ENCODE results near the gene WDPCP.
"Not testable (repeated sequence)": the region's sequence is repeated elsewhere in the genome, so short reads cannot be mapped to it uniquely, and the experiment has no call there.

Gene WDPCP

GRCh38 chr2:63118821-63119220 lies 469.5 kb downstream of the WDPCP start:
- Mint-ChIP-seq H3K4me3 (no peak overlapping the region), H3K9me3 (peaks cover 4% of the 10 kb centered on the region), H3K27me3 (no peaks in the 10 kb centered on the region), H3K36me3 (no peaks in the 10 kb centered on the region), H3K27ac (no peak overlapping the region), H3K4me1 (no peaks in the 10 kb centered on the region)
- CTCF ChIA-PET: no interaction called here
- DNase-seq: no peak

- no peak for DNase-seq
- Mint-ChIP-seq H3K4me3 (no peak overlapping the region), H3K27me3 (no peaks in the 10 kb centered on the region), H3K27ac (no peak overlapping the region), H3K9me3 (peaks cover 6% of the 10 kb centered on the region), H3K4me1 (no peaks in the 10 kb centered on the region), H3K36me3 (no peaks in the 10 kb centered on the region)
- CTCF ChIA-PET: no interaction called here
These were observed 483.8 kb downstream of the WDPCP start for GRCh38 chr2:63104482-63104881.

- CTCF ChIA-PET: no interaction called here
- Mint-ChIP-seq H3K4me1 (no peaks in the 10 kb centered on the region), H3K9me3 (peaks cover 6% of the 10 kb centered on the region), H3K27ac (no peak overlapping the region), H3K36me3 (no peaks in the 10 kb centered on the region), H3K27me3 (no peaks in the 10 kb centered on the region), H3K4me3 (no peak overlapping the region)
- no peak for DNase-seq
These were observed 486.3 kb downstream of the WDPCP start for GRCh38 chr2:63101954-63102353.

- no peak overlapping the region for H3K4me3 Mint-ChIP-seq
- H3K27ac Mint-ChIP-seq: no peak overlapping the region
- CTCF ChIA-PET: interaction anchor here (0.5 kb wide), 1 partner anchor 321 kb away, joined by 4 read pairs; no protein-coding TSS in a partner anchor
- H3K36me3 Mint-ChIP-seq: no peaks in the 10 kb centered on the region
- no peak for DNase-seq
- H3K4me1 Mint-ChIP-seq: no peaks in the 10 kb centered on the region
- H3K27me3 Mint-ChIP-seq: no peaks in the 10 kb centered on the region
- no peaks in the 10 kb centered on the region for H3K9me3 Mint-ChIP-seq
These were observed 489.2 kb downstream of the WDPCP start for GRCh38 chr2:63099032-63099431.

GRCh38 chr2:63096491-63096890 lies 491.8 kb downstream of the WDPCP start:
- Mint-ChIP-seq H3K27ac (no peak overlapping the region), H3K4me3 (no peak overlapping the region), H3K9me3 (no peaks in the 10 kb centered on the region), H3K36me3 (no peaks in the 10 kb centered on the region), H3K4me1 (no peaks in the 10 kb centered on the region), H3K27me3 (no peaks in the 10 kb centered on the region)
- no peak for DNase-seq
- CTCF ChIA-PET: no interaction called here

GRCh38 chr2:63093502-63093901 lies 494.8 kb downstream of the WDPCP start:
- no peaks in the 10 kb centered on the region for H3K4me1 Mint-ChIP-seq
- no peaks in the 10 kb centered on the region for H3K9me3 Mint-ChIP-seq
- CTCF ChIA-PET: no interaction called here
- H3K36me3 Mint-ChIP-seq: no peaks in the 10 kb centered on the region
- DNase-seq: no peak
- no peak overlapping the region for H3K27ac Mint-ChIP-seq
- no peak overlapping the region for H3K4me3 Mint-ChIP-seq
- H3K27me3 Mint-ChIP-seq: no peaks in the 10 kb centered on the region

- Mint-ChIP-seq H3K4me1 (no peaks in the 10 kb centered on the region), H3K27me3 (no peaks in the 10 kb centered on the region)
- CTCF ChIA-PET: no interaction called here
These were observed 495.4 kb downstream of the WDPCP start for GRCh38 chr2:63092857-63093256.

GRCh38 chr2:63092401-63092800 lies 495.9 kb downstream of the WDPCP start:
- Mint-ChIP-seq H3K36me3 (no peaks in the 10 kb centered on the region), H3K4me3 (no peak overlapping the region), H3K4me1 (no peaks in the 10 kb centered on the region), H3K9me3 (no peaks in the 10 kb centered on the region), H3K27me3 (no peaks in the 10 kb centered on the region), H3K27ac (no peak overlapping the region)
- DNase-seq: no peak
- CTCF ChIA-PET: no interaction called here

More at GRCh38 chr2:63092857-63093256, 495.4 kb downstream of the WDPCP start:
- H3K9me3 Mint-ChIP-seq: no peaks in the 10 kb centered on the region
- H3K4me3 Mint-ChIP-seq: no peak overlapping the region
- DNase-seq: no peak
- no peaks in the 10 kb centered on the region for H3K36me3 Mint-ChIP-seq
- H3K27ac Mint-ChIP-seq: no peak overlapping the region

- H3K36me3 Mint-ChIP-seq: no peaks in the 10 kb centered on the region
- H3K9me3 Mint-ChIP-seq: no peaks in the 10 kb centered on the region
- no peak overlapping the region for H3K4me3 Mint-ChIP-seq
- no peak overlapping the region for H3K27ac Mint-ChIP-seq
- no peak for DNase-seq
- CTCF ChIA-PET: no interaction called here
- H3K27me3 Mint-ChIP-seq: no peaks in the 10 kb centered on the region
- H3K4me1 Mint-ChIP-seq: no peaks in the 10 kb centered on the region
These were observed 501.6 kb downstream of the WDPCP start for GRCh38 chr2:63086687-63087086.

GRCh38 chr2:63081404-63081803 lies 506.9 kb downstream of the WDPCP start:
- Mint-ChIP-seq H3K9me3 (no peaks in the 10 kb centered on the region), H3K36me3 (no peaks in the 10 kb centered on the region), H3K4me3 (no peak overlapping the region), H3K27ac (no peak overlapping the region), H3K4me1 (no peaks in the 10 kb centered on the region), H3K27me3 (peaks cover 9% of the 10 kb centered on the region)
- no peak for DNase-seq
- CTCF ChIA-PET: no interaction called here

- Mint-ChIP-seq H3K9me3 (no peaks in the 10 kb centered on the region), H3K4me3 (no peak overlapping the region), H3K27me3 (peaks cover 11% of the 10 kb centered on the region), H3K36me3 (no peaks in the 10 kb centered on the region), H3K27ac (no peak overlapping the region), H3K4me1 (no peaks in the 10 kb centered on the region)
- DNase-seq: no peak
- CTCF ChIA-PET: no interaction called here
These were observed 509.2 kb downstream of the WDPCP start for GRCh38 chr2:63078852-63079606.

GRCh38 chr2:63074399-63074798 lies 513.9 kb downstream of the WDPCP start:
- not testable (repeated sequence) for H3K4me1 Mint-ChIP-seq

GRCh38 chr2:63073994-63074393 lies 514.3 kb downstream of the WDPCP start:
- Mint-ChIP-seq H3K27me3 (peaks cover 15% of the 10 kb centered on the region), H3K4me1 (no peaks in the 10 kb centered on the region), H3K9me3 (no peaks in the 10 kb centered on the region), H3K4me3 (no peak overlapping the region), H3K27ac (no peak overlapping the region), H3K36me3 (no peaks in the 10 kb centered on the region)
- CTCF ChIA-PET: no interaction called here
- no peak for DNase-seq

More at GRCh38 chr2:63074399-63074798, 513.9 kb downstream of the WDPCP start:
- H3K36me3 Mint-ChIP-seq, H3K27ac Mint-ChIP-seq, H3K9me3 Mint-ChIP-seq, H3K4me3 Mint-ChIP-seq, CTCF ChIA-PET, DNase-seq: not testable (repeated sequence)
- H3K27me3 Mint-ChIP-seq: peaks cover 15% of the 10 kb centered on the region

GRCh38 chr2:63071664-63072063 lies 516.6 kb downstream of the WDPCP start:
- CTCF ChIA-PET: no interaction called here
- DNase-seq: no peak
- peaks cover 15% of the 10 kb centered on the region for H3K27me3 Mint-ChIP-seq
- no peaks in the 10 kb centered on the region for H3K9me3 Mint-ChIP-seq
- no peaks in the 10 kb centered on the region for H3K36me3 Mint-ChIP-seq
- no peak overlapping the region for H3K27ac Mint-ChIP-seq
- H3K4me1 Mint-ChIP-seq: no peaks in the 10 kb centered on the region
- H3K4me3 Mint-ChIP-seq: no peak overlapping the region
